Psoas muscle (tissue), 8 donors: ENCODE measurements around the gene OLFM2. TPM values are rescaled to one million over a fixed set of nuclear protein-coding genes. Genes with fewer than 3 reads are reported as not detected.

ENCODE experiments used
- ATAC-seq, 4 donors: fragments of 200-7000 bp; cut with Tn5 transposase; one replicate each; pipeline ENCODE4 v1.9.1; 2020; ENCODE audit warnings: moderate library complexity in 3 of 4, mild to moderate bottlenecking in 2 of 4
- DNase-seq, 2 donors: peaks; one replicate each; pipeline ENCODE4 v3.0.0-alpha.2; 2020
- H3K27ac ChIP-seq: fragments of 200-600 bp; one replicate; pipeline ENCODE4 v1.8.0; 2022
- H3K27me3 ChIP-seq, 3 donors: fragments of 200-600 bp in 1 of 3; one replicate each; pipeline versions ENCODE4 v1.6.1 to v1.8.0; 2013 to 2022; ENCODE audit warnings: low read length in 2 of 3, mild to moderate bottlenecking in 2 of 3, moderate library complexity in 1 of 3; ENCODE audit not compliant: insufficient read depth in 3 of 3
- H3K36me3 ChIP-seq, 2 donors: fragments of 200-600 bp in 1 of 2; one replicate each; pipeline versions ENCODE4 v1.6.1 to v1.8.0; 2013 to 2022; ENCODE audit warnings: low read depth in 1 of 2, mild to moderate bottlenecking in 1 of 2, moderate library complexity in 1 of 2; ENCODE audit not compliant: insufficient read depth in 1 of 2
- H3K4me1 ChIP-seq: fragments of 200-600 bp; one replicate; pipeline ENCODE4 v1.8.0; 2022
- H3K4me3 ChIP-seq: fragments of 200-600 bp; one replicate; pipeline ENCODE4 v1.8.0; 2022; ENCODE audit warnings: mild to moderate bottlenecking
- H3K9me3 ChIP-seq: fragments of 200-600 bp; one replicate; pipeline ENCODE4 v1.8.0; 2022
- WGBS, 3 donors: extraction: QIAGEN DNeasy Blood & Tissue Kit; methylation state at CpG; one replicate each; pipeline versions ENCODE4 v1.1.6 to v1.1.7; 2013; 5-methylcytosine and 5-hydroxymethylcytosine counted together
- intact Hi-C, 2 donors: fragments of 100-400 bp; cut with DNase I; formaldehyde crosslinking; loops; one replicate each; pipeline versions ENCODE4 v1.11.0 to v1.14.2; 2022
- polyA plus RNA-seq, 3 donors: library from polyadenylated mRNA; stranded (reverse); fragments of 200-250 nt; gene quantifications; one replicate each; pipeline ENCODE4 v1.2.3, GENCODE V29; 2013
- total RNA-seq, 4 donors: library from RNA; stranded (reverse); fragmentation: NEBNext Ultra II Directional in 2 of 4; extraction: Animal tissue kit (Norgen Biotek cat#: 25700) in 2 of 4; gene quantifications; one replicate each; pipeline versions ENCODE4 v1.2.1 to v1.2.4, GENCODE V29; 2021 to 2023
- TF ChIP-seq, protein P1 (sequence below): fragments of 200-600 bp; IDR thresholded peaks from one replicate; pipeline ENCODE4 v1.8.0; 2022; ENCODE audit warnings: antibody characterized with exemption
- donor health status: healthy with polysubstance abuse.
- donor health status: DM: no; HTN: no; CAD: no; lungs with moderate emphysema.
- donor health status: Bipolar disorder and iron deficiency.
- donor health status: healthy.
- donor health status: DM: yes; HTN: yes; CAD: no.
- donor health status: DM: no; HTN: no; CAD: no.
- donor health status: DM: no; HTN: no; CAD: no.
- donor health status: DM: yes; HTN: yes; CAD: no.

The OLFM2 gene
- total and polyA plus RNA-seq, 7 donors: 0.48 to 5.1 (median 1.0) TPM

DNA sequence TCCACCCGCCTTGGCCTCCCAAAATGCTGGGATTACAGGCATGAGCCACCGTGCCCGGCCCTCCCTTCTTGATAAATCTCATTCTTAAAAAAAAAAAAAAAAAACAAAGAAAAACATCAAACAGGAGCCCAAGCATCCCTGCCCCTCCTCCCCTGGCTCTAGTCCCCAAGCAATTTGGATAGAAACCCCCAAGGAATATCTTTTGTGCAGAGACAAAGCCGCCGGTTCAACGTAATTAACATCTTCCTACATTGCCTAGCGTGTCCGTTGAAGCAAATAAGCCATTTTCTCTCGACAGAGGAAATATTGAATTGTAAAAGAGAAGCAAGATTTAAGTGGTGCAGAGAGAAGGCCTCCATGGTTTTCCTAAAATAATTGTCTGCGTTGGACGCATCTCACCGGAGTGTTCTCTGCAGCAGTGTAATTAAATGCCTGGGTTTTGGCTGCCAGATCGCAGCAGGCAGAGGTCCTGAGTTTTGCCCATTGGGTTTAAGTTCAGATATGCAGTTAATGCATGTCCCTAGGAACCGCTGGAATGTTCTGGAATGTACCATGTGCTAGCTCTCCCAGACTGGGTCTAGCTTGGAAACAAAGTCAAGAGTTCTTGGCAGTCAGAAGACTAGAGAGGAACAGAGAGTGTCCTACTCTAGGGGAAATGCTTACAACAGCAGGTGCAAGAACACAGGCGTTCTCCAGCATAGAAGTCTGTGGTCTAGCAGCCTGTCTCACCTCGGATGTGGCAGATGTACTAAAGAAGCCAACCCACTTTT is 70.4 kb downstream of the OLFM2 start:
- 29 to 35% (median 34%) methylated on average over 16 of the region's 16 CpGs for WGBS, 3 donors
- H3K4me1 ChIP-seq: no peaks in the 10 kb centered on the region
- no peaks in the 10 kb centered on the region for H3K36me3 ChIP-seq
- intact Hi-C loops: no loop called here
- no peaks in the 10 kb centered on the region for H3K9me3 ChIP-seq
- ATAC-seq (no peak), DNase-seq (no peak)
- no peak overlapping the region for H3K4me3 ChIP-seq
- H3K27ac ChIP-seq: no peak overlapping the region
- H3K27me3 ChIP-seq: no peaks in the 10 kb centered on the region
- TF ChIP-seq, protein P1, sequence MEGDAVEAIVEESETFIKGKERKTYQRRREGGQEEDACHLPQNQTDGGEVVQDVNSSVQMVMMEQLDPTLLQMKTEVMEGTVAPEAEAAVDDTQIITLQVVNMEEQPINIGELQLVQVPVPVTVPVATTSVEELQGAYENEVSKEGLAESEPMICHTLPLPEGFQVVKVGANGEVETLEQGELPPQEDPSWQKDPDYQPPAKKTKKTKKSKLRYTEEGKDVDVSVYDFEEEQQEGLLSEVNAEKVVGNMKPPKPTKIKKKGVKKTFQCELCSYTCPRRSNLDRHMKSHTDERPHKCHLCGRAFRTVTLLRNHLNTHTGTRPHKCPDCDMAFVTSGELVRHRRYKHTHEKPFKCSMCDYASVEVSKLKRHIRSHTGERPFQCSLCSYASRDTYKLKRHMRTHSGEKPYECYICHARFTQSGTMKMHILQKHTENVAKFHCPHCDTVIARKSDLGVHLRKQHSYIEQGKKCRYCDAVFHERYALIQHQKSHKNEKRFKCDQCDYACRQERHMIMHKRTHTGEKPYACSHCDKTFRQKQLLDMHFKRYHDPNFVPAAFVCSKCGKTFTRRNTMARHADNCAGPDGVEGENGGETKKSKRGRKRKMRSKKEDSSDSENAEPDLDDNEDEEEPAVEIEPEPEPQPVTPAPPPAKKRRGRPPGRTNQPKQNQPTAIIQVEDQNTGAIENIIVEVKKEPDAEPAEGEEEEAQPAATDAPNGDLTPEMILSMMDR: no peak

DNA sequence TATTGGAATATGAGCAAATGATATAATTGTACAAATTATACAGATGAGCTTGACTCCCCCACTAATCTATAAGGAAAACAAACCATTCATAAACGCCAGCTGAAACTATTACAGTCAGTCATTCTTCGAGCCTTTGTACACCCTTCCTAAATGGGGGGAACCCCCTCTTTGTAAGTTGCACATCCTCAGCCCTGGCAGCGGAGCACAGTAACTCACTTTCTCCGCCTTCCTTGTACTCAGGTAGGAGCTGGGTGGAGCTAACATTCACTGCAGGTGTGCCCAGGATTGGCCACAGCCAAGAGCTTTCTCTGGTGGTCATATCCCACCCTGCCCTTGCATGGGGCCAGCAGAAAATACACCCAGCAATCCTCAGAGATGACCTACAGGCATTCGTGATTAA is 72.6 kb downstream of the OLFM2 start:
- no peak for ATAC-seq
- TF ChIP-seq, protein P1: no peak
- Histone ChIP-seq H3K27ac (no peak overlapping the region), H3K4me3 (no peak overlapping the region), H3K4me1 (no peaks in the 10 kb centered on the region), H3K27me3 (no peaks in the 10 kb centered on the region), H3K36me3 (no peaks in the 10 kb centered on the region), H3K9me3 (no peaks in the 10 kb centered on the region)
- intact Hi-C loops: no loop called here
- 88 to 94% (median 89%) methylated on average over 5 of the region's 5 CpGs for WGBS, 3 donors
- no peak for DNase-seq

DNA sequence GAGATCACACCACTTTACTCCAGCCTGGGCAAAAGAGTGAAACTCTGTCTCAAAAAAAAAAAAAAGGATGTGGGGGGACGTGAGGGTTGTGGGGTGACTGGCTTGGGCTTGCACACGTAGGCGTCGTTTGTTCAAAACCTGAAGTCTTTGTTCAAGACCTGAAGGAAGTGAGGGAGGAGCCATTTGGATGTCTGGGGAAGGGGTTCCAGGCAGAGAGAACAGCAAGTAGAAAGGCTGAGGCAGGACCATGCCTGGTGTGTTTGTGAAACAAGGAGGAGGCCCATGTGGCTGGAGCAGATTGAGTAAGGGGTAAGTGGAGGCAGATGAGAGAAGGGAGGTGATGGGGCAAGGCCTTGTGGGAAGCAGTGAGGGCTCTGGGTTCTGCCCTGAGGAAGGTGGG is 73.4 kb downstream of the OLFM2 start:
- Histone ChIP-seq H3K27ac (no peak overlapping the region), H3K9me3 (no peaks in the 10 kb centered on the region), H3K4me3 (no peak overlapping the region), H3K4me1 (no peaks in the 10 kb centered on the region), H3K36me3 (no peaks in the 10 kb centered on the region), H3K27me3 (no peaks in the 10 kb centered on the region)
- TF ChIP-seq, protein P1: no peak
- ATAC-seq (no peak), DNase-seq (no peak)
- WGBS, 3 donors: 63 to 78% (median 66%) methylated on average over 3 to 4 of the region's 4 CpGs
- intact Hi-C loops: no loop called here

DNA sequence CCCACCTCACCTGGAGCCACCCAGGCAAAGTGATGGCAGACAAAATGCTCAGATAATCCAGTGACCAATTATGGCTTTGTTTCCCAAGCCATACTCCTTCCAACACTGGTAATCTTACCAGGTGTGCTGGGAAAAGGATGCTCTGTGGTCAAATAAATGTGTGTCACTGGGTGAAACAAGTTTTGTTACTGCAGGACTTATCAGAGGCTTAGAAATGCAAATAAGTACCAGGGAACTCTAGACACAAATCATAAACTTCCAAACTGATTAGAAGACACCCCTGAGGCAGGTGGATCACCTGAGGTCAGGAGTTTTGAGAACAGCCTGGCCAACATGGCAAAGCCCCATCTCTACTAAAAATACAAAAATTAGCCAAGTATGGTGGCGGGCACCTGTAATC is 74.8 kb downstream of the OLFM2 start:
- H3K36me3 ChIP-seq: no peaks in the 10 kb centered on the region
- no peaks in the 10 kb centered on the region for H3K4me1 ChIP-seq
- no peak overlapping the region for H3K4me3 ChIP-seq
- TF ChIP-seq, protein P1: no peak
- no peak overlapping the region for H3K27ac ChIP-seq
- H3K27me3 ChIP-seq: no peaks in the 10 kb centered on the region
- DNase-seq (no peak), ATAC-seq (no peak)
- intact Hi-C loops: no loop called here
- WGBS, 3 donors: 90 to 100% (median 98%) methylated on average over 1 of the region's 1 CpG
- H3K9me3 ChIP-seq: no peaks in the 10 kb centered on the region

DNA sequence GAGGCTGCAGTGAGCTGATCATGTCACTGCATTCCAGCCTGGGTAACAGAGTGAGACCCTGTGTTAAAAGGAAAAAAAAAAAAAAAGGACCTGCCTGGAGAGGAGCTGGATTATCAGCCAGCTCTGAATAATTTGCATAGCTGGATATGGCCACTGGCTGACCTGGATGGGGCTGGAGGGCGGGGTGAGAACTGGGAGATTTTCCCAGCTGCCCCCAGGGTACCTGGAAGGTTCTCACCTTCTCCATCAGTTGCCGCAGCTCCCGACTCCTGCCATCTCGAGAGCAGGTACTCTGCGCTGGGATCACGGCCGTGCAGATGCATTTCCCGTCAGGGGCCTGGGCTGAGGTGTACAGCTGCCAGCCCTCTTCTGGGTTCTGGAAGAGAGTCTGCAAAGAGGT is 75.9 kb downstream of the OLFM2 start:
- Histone ChIP-seq H3K27ac (no peak overlapping the region), H3K36me3 (no peaks in the 10 kb centered on the region), H3K4me1 (no peaks in the 10 kb centered on the region), H3K9me3 (no peaks in the 10 kb centered on the region), H3K27me3 (no peaks in the 10 kb centered on the region), H3K4me3 (no peak overlapping the region)
- TF ChIP-seq, protein P1: no peak
- WGBS, 3 donors: 78 to 91% (median 86%) methylated on average over 8 of the region's 8 CpGs
- ATAC-seq (no peak), DNase-seq (no peak)
- intact Hi-C loops: no loop called here
